Osteocyte (in vitro differentiated cells): ENCODE measurements around the gene PEMT. TPM values are rescaled to one million over a fixed set of nuclear protein-coding genes. Genes with fewer than 3 reads are reported as not detected.

Experiments used
- DNase-seq: peaks from one replicate; pipeline ENCODE4 v3.0.0; 2021; ENCODE audit warnings: mixed read lengths; ENCODE audit not compliant: unreplicated experiment; ENCODE audit errors: extremely low spot score
- H3K27ac Mint-ChIP-seq: one replicate; pipeline ENCODE4 v1.8.0; 2021; ENCODE audit warnings: mild to moderate bottlenecking, mixed read lengths; ENCODE audit not compliant: unreplicated experiment
- H3K27me3 Mint-ChIP-seq: one replicate; pipeline ENCODE4 v1.8.0; 2021; ENCODE audit warnings: mixed read lengths; ENCODE audit not compliant: unreplicated experiment
- H3K36me3 Mint-ChIP-seq: one replicate; pipeline ENCODE4 v1.8.0; 2021; ENCODE audit warnings: mixed read lengths; ENCODE audit not compliant: unreplicated experiment
- H3K4me1 Mint-ChIP-seq: one replicate; pipeline ENCODE4 v1.8.0; 2021; ENCODE audit warnings: mixed read lengths; ENCODE audit not compliant: unreplicated experiment
- H3K4me3 Mint-ChIP-seq: one replicate; pipeline ENCODE4 v1.8.0; 2021; ENCODE audit warnings: mild to moderate bottlenecking, moderate library complexity, mixed read lengths; ENCODE audit not compliant: unreplicated experiment
- H3K9me3 Mint-ChIP-seq: one replicate; pipeline ENCODE4 v1.8.0; 2021; ENCODE audit warnings: mixed read lengths; ENCODE audit not compliant: unreplicated experiment
- total RNA-seq: library from RNA; stranded (reverse); gene quantifications from 2 replicates; pipeline ENCODE4 v1.2.1, GENCODE V29; 2021
- TF ChIP-seq, protein P1 (sequence below): fragments of 200-600 bp; sonication (generic); IDR thresholded peaks from 2 replicates; pipeline ENCODE4 v1.5.0; 2021; ENCODE audit warnings: antibody characterized with exemption, mild to moderate bottlenecking, moderate library complexity

Gene PEMT
- total RNA-seq, 1 donor from 2014 or later, result 25.6 TPM

DNA sequence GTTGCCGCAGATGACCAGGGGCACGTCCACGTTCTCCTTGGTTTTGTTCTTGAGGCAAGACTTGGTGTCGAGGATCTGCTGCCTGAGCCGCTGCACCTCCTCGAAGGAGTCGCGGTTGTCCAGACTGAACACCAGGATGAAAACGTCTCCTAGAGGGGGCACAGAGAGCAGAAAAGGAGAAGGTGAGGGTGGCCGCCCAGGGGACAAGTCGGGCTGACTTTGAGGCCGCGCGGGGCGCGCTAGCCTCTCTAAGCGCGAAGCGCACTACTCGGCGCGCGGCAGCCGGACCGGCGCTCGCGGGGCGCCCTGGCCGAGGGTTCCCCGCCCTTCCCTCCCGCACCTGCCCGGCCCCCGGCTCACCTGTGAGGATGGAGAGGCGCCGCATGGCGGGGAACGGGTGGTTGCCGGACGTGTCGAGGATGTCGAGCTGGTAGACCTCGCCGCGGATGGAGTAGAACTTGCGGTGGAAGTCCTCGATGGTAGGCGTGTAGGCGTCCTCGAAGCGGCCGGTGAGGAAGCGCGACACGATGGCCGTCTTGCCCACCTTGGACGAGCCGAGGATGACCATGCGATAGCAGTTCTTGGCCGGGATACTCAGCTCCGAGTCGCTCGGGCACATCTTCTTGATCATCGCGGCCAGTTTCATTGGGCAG lies 95.8 kb downstream of the PEMT start:
- TF ChIP-seq, protein P1, sequence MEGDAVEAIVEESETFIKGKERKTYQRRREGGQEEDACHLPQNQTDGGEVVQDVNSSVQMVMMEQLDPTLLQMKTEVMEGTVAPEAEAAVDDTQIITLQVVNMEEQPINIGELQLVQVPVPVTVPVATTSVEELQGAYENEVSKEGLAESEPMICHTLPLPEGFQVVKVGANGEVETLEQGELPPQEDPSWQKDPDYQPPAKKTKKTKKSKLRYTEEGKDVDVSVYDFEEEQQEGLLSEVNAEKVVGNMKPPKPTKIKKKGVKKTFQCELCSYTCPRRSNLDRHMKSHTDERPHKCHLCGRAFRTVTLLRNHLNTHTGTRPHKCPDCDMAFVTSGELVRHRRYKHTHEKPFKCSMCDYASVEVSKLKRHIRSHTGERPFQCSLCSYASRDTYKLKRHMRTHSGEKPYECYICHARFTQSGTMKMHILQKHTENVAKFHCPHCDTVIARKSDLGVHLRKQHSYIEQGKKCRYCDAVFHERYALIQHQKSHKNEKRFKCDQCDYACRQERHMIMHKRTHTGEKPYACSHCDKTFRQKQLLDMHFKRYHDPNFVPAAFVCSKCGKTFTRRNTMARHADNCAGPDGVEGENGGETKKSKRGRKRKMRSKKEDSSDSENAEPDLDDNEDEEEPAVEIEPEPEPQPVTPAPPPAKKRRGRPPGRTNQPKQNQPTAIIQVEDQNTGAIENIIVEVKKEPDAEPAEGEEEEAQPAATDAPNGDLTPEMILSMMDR, result no peak

GRCh38 chr17:17494870-17495535 lies 96.5 kb downstream of the PEMT start:
- TF ChIP-seq, protein P1, result no peak
- peak overlapping the region; percentile 66 for H3K4me3 Mint-ChIP-seq
- H3K9me3 Mint-ChIP-seq, result no peaks in the 10 kb centered on the region
- peaks cover 15% of the 10 kb centered on the region for H3K4me1 Mint-ChIP-seq
- H3K27me3 Mint-ChIP-seq, result peaks cover 3% of the 10 kb centered on the region
- no peak overlapping the region for H3K27ac Mint-ChIP-seq
- H3K36me3 Mint-ChIP-seq, result peaks cover 15% of the 10 kb centered on the region
- no peak for DNase-seq

More for the DNA sequence above, 95.8 kb downstream of the PEMT start:
- Mint-ChIP-seq H3K4me3 (peak overlapping the region; percentile 66), H3K4me1 (peaks cover 15% of the 10 kb centered on the region), H3K27ac (no peak overlapping the region), H3K9me3 (no peaks in the 10 kb centered on the region), H3K27me3 (peaks cover 3% of the 10 kb centered on the region), H3K36me3 (peaks cover 11% of the 10 kb centered on the region)
- DNase-seq, result no peak

DNA sequence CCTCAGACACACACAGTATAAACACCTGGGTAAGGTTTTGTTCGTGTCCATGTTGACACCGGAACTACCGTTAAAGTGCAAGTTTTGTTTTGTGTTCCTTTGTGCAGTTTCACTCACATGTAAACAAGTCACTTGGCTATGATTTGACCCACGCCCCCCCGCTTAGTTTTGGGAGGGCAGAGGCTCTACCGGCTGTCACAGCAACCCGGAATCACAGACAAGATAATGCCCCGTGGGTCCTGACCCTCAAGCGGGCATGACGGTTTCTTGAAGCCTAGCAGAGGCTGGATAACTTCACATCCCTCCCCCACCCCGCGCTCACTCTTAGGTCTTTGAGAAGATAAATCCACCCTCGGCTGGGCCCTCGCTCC lies 97.0 kb downstream of the PEMT start:
- TF ChIP-seq, protein P1, result no peak
- peaks cover 15% of the 10 kb centered on the region for H3K36me3 Mint-ChIP-seq
- H3K4me1 Mint-ChIP-seq, result peaks cover 15% of the 10 kb centered on the region
- H3K27ac Mint-ChIP-seq, result no peak overlapping the region
- DNase-seq, result no peak
- no peaks in the 10 kb centered on the region for H3K9me3 Mint-ChIP-seq
- peak overlapping the region; percentile 42 for H3K4me3 Mint-ChIP-seq
- peaks cover 3% of the 10 kb centered on the region for H3K27me3 Mint-ChIP-seq

- TF ChIP-seq, protein P1, result no peak
- H3K36me3 Mint-ChIP-seq, result peaks cover 15% of the 10 kb centered on the region
- H3K27me3 Mint-ChIP-seq, result peaks cover 3% of the 10 kb centered on the region
- no peak for DNase-seq
- H3K4me1 Mint-ChIP-seq, result peaks cover 15% of the 10 kb centered on the region
- H3K27ac Mint-ChIP-seq, result no peak overlapping the region
- H3K9me3 Mint-ChIP-seq, result no peaks in the 10 kb centered on the region
- no peak overlapping the region for H3K4me3 Mint-ChIP-seq
Measured at GRCh38 chr17:17493986-17494466, 97.5 kb downstream of the PEMT start.

GRCh38 chr17:17493249-17493985 lies 98.1 kb downstream of the PEMT start:
- Mint-ChIP-seq H3K36me3 (peaks cover 15% of the 10 kb centered on the region), H3K9me3 (no peaks in the 10 kb centered on the region), H3K27ac (no peak overlapping the region), H3K4me3 (no peak overlapping the region), H3K4me1 (peaks cover 15% of the 10 kb centered on the region), H3K27me3 (peaks cover 3% of the 10 kb centered on the region)
- TF ChIP-seq, protein P1, result no peak
- no peak for DNase-seq
